Measurements from ENCODE around the gene RNF103. TPM values are rescaled to one million over a fixed set of nuclear protein-coding genes. Genes with fewer than 3 reads are reported as not detected.

Gene RNF103
- total and polyA plus RNA-seq, 2 of the 13 experiments (the other 11 are each of a cell fraction or from before 2014, with no cell fraction given): 19.8 to 21.1 TPM

DNA sequence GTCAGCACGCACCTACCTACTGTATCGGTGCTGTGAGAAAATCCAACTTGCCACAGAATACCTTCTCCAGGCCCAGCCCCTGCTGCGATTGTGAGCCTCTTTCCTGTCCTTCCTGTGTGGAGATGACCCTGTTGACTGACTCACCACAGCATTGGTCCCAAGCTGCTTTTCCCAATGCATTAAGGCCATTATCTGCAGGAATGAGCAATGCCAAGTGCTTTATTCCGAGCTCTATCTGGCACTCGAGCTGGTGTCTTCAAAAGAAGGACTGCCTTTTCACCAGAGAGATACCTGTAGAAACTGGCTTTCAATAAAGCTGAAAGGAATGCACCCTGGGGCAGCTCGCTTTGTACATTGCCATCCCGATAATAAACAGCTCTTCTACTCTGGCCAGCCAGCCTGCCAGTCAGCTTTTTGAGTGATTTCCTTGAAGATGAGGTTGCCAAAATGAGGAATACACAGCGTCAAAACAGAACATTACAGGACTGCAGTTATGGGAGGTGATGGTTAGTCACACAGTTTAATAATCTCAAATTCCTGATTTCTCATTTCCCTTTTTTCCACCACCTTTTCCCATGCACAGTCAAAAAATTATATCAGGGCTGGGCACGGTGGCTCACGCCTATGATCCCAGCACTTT, 8.3 kb upstream of the RNF103 start (continued):
- peak; percentile 35; the same call in 1 of the 2 replicates for TF ChIP-seq ZFX (CRISPR knock-in tag; IDR thresholded peaks at IDR 0.05; ENCODE audit: low read depth)
- TF ChIP-seq, protein P1, sequence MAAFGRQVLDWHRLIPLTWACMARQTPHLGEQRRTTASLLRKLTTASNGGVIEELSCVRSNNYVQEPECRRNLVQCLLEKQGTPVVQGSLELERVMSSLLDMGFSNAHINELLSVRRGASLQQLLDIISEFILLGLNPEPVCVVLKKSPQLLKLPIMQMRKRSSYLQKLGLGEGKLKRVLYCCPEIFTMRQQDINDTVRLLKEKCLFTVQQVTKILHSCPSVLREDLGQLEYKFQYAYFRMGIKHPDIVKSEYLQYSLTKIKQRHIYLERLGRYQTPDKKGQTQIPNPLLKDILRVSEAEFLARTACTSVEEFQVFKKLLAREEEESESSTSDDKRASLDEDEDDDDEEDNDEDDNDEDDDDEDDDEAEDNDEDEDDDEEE (CRISPR knock-in tag; IDR thresholded peaks at IDR 0.05): 0 out of 2 replicates have a peak, but pooled peaks have one; percentile 49
- TF ChIP-seq ZBTB38 (CRISPR knock-in tag; IDR thresholded peaks at IDR 0.05): no peak
- peak; percentile 44; the same call in 1 of the 2 replicates for TF ChIP-seq SAP130 (CRISPR knock-in tag; IDR thresholded peaks at IDR 0.05; ENCODE audit: low read depth)
- 0 out of 2 replicates have a peak, but pooled peaks have one; percentile 27 for TF ChIP-seq FOXC1 (CRISPR knock-in tag; IDR thresholded peaks at IDR 0.05; ENCODE audit: borderline replicate concordance)
- TF ChIP-seq, protein P2, sequence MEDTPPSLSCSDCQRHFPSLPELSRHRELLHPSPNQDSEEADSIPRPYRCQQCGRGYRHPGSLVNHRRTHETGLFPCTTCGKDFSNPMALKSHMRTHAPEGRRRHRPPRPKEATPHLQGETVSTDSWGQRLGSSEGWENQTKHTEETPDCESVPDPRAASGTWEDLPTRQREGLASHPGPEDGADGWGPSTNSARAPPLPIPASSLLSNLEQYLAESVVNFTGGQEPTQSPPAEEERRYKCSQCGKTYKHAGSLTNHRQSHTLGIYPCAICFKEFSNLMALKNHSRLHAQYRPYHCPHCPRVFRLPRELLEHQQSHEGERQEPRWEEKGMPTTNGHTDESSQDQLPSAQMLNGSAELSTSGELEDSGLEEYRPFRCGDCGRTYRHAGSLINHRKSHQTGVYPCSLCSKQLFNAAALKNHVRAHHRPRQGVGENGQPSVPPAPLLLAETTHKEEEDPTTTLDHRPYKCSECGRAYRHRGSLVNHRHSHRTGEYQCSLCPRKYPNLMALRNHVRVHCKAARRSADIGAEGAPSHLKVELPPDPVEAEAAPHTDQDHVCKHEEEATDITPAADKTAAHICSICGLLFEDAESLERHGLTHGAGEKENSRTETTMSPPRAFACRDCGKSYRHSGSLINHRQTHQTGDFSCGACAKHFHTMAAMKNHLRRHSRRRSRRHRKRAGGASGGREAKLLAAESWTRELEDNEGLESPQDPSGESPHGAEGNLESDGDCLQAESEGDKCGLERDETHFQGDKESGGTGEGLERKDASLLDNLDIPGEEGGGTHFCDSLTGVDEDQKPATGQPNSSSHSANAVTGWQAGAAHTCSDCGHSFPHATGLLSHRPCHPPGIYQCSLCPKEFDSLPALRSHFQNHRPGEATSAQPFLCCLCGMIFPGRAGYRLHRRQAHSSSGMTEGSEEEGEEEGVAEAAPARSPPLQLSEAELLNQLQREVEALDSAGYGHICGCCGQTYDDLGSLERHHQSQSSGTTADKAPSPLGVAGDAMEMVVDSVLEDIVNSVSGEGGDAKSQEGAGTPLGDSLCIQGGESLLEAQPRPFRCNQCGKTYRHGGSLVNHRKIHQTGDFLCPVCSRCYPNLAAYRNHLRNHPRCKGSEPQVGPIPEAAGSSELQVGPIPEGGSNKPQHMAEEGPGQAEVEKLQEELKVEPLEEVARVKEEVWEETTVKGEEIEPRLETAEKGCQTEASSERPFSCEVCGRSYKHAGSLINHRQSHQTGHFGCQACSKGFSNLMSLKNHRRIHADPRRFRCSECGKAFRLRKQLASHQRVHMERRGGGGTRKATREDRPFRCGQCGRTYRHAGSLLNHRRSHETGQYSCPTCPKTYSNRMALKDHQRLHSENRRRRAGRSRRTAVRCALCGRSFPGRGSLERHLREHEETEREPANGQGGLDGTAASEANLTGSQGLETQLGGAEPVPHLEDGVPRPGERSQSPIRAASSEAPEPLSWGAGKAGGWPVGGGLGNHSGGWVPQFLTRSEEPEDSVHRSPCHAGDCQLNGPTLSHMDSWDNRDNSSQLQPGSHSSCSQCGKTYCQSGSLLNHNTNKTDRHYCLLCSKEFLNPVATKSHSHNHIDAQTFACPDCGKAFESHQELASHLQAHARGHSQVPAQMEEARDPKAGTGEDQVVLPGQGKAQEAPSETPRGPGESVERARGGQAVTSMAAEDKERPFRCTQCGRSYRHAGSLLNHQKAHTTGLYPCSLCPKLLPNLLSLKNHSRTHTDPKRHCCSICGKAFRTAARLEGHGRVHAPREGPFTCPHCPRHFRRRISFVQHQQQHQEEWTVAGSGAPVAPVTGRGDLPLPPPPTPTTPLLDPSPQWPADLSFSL (CRISPR knock-in tag; IDR thresholded peaks at IDR 0.05): 0 out of 2 replicates have a peak, but pooled peaks have one; percentile 10
- 0 out of 2 replicates have a peak, but pooled peaks have one; percentile 44 for TF ChIP-seq KDM2A (CRISPR knock-in tag; IDR thresholded peaks at IDR 0.05; ENCODE audit: borderline replicate concordance, low read depth)
- peak; percentile 65; the same call in 1 of the 2 replicates for TF ChIP-seq IRF2 (CRISPR knock-in tag; IDR thresholded peaks at IDR 0.05)
- TF ChIP-seq PAXIP1 (CRISPR knock-in tag; conservative IDR thresholded peaks at IDR 0.05): 0 out of 2 replicates have a peak, but pooled peaks have one; percentile 7
- TF ChIP-seq ZNF33B (CRISPR knock-in tag; IDR thresholded peaks at IDR 0.05): peak; percentile 18; the same call in 1 of the 2 replicates
- 0 out of 2 replicates have a peak, but pooled peaks have one; percentile 32 for TF ChIP-seq FOXA3 (CRISPR knock-in tag; IDR thresholded peaks at IDR 0.05)
- TF ChIP-seq BORCS8-MEF2B (CRISPR knock-in tag; IDR thresholded peaks at IDR 0.05): 0 out of 2 replicates have a peak, but pooled peaks have one; percentile 36
- TF ChIP-seq ZMYM3 (CRISPR knock-in tag; IDR thresholded peaks at IDR 0.05): 0 out of 2 replicates have a peak, but pooled peaks have one; percentile 29

Data from HepG2 (cell line).